Body of pancreas (tissue), 4 donors: Measurements from ENCODE around the gene CT47A1. TPM values are rescaled to one million over a fixed set of nuclear protein-coding genes. Genes with fewer than 3 reads are reported as not detected.
A peak's percentile ranks its signal among the peaks of the same experiment; 100 is the strongest.
"Not testable (repeated sequence)": the region's sequence is repeated elsewhere in the genome, so short reads cannot be mapped to it uniquely, and the experiment has no call there.

ENCODE experiments used
- ATAC-seq: fragments of 150-250 bp; one replicate; pipeline ENCODE4 v1.9.1; 2016
- DNase-seq, 4 donors: peaks; one replicate each; pipeline ENCODE4 v3.0.0-alpha.2; 2019
- H3K27ac ChIP-seq, 4 donors: fragments of 200-600 bp; sonication (generic); 1 replicate in 3 of 4; 2 replicates in 1 of 4; pipeline versions ENCODE4 v1.5.1 to v1.6.1; 2016 to 2019; ENCODE audit warnings: mild to moderate bottlenecking in 1 of 4, mixed read lengths in 1 of 4, moderate library complexity in 1 of 4
- H3K27me3 ChIP-seq, 2 donors: fragments of 200-600 bp; sonication (generic); one replicate each; pipeline ENCODE4 v1.6.0; 2016; ENCODE audit warnings: mild to moderate bottlenecking in 1 of 2
- H3K36me3 ChIP-seq, 2 donors: fragments of 200-600 bp; sonication (generic); replicated peaks in 1 of 2; 2 replicates each; pipeline ENCODE4 v1.5.1; 2016; ENCODE audit warnings: low read depth in 2 of 2; ENCODE audit not compliant: insufficient read depth in 1 of 2
- H3K4me1 ChIP-seq: fragments of 200-600 bp; sonication (generic); one replicate; pipeline ENCODE4 v1.6.0; 2016
- H3K4me3 ChIP-seq, 2 donors: fragments of 200-600 bp; sonication (generic); 1 replicate in 1 of 2; 2 replicates in 1 of 2; pipeline ENCODE4 v1.5.1; 2016 to 2019
- H3K9me3 ChIP-seq, 3 donors: fragments of 200-600 bp; sonication (generic); 1 replicate in 2 of 3; 2 replicates in 1 of 3; pipeline ENCODE4 v1.5.1; 2016
- POLR2A ChIP-seq, 3 donors: fragments of 450-650 bp; IDR thresholded peaks; one replicate each; pipeline ENCODE4 v1.6.1; 2016; ENCODE audit warnings: antibody characterized with exemption in 3 of 3, mild to moderate bottlenecking in 2 of 3
- WGBS, 2 donors: methylation state at CpG; one replicate each; pipeline ENCODE4 v1.1.5; 2017; 5-methylcytosine and 5-hydroxymethylcytosine counted together
- intact Hi-C: fragments of 100-400 bp; cut with DNase I; formaldehyde crosslinking; loops from one replicate; pipeline ENCODE4 v1.15.1; 2023
- small RNA-seq: library from RNA; depleted of rRNA; stranded (forward); fragments of <200 nt; gene quantifications from one replicate; pipeline ENCODE3, GENCODE V24; 2016
- total RNA-seq, 2 donors: library from RNA; depleted of rRNA; stranded (reverse); fragments of >200 nt; gene quantifications; one replicate each; pipeline ENCODE4 v1.1.0, GENCODE V29; 2016
- TF ChIP-seq, protein P1 (sequence below), 7 experiments: fragments of 450-650 bp in 4 of 7; fragments of 200-600 bp in 3 of 7; sonication (generic) in 3 of 7; IDR thresholded peaks; one replicate each; pipeline ENCODE4 v1.5.1; 2016 to 2019; ENCODE audit warnings: antibody characterized with exemption in 7 of 7

CT47A1 gene
- total RNA-seq, 2 donors from 2014 or later = not detected

DNA sequence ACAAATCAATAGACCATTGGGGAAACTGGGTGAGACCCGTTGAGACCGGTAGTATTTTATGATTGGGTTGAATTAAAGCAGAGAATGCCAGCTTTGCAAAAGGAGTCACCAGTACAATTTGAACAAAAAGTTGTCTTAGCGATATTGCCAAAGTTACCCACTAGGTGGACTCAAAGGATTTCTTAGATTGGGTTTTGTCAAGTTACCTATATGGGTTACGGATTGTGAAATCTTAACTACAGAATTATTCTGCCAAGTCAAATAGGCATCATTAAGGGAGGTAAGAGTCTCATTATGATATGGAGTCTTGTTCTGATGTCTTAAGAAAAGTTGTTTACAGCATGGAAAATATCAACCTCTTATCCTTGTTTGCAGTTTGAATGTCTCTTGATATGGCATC, 15.0 kb upstream of the CT47A1 start:
- intact Hi-C loops = no loop called here
- DNase-seq (no peak), ATAC-seq (no peak)
- Histone ChIP-seq H3K4me1 (no peaks in the 10 kb centered on the region), H3K9me3 (no peaks in the 10 kb centered on the region), H3K36me3 (no peaks in the 10 kb centered on the region), H3K27ac (no peak overlapping the region), H3K27me3 (no peaks in the 10 kb centered on the region), H3K4me3 (no peak overlapping the region)
- TF ChIP-seq POLR2A (IDR thresholded peaks at IDR 0.05) = no peak
- TF ChIP-seq, protein P1, sequence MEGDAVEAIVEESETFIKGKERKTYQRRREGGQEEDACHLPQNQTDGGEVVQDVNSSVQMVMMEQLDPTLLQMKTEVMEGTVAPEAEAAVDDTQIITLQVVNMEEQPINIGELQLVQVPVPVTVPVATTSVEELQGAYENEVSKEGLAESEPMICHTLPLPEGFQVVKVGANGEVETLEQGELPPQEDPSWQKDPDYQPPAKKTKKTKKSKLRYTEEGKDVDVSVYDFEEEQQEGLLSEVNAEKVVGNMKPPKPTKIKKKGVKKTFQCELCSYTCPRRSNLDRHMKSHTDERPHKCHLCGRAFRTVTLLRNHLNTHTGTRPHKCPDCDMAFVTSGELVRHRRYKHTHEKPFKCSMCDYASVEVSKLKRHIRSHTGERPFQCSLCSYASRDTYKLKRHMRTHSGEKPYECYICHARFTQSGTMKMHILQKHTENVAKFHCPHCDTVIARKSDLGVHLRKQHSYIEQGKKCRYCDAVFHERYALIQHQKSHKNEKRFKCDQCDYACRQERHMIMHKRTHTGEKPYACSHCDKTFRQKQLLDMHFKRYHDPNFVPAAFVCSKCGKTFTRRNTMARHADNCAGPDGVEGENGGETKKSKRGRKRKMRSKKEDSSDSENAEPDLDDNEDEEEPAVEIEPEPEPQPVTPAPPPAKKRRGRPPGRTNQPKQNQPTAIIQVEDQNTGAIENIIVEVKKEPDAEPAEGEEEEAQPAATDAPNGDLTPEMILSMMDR (IDR thresholded peaks at IDR 0.05) = peak in 4 of 7 experiments; percentile 11 to 34 (median 26)
- 38 to 42% methylated on average over 4 of the region's 4 CpGs for WGBS, 2 donors

DNA sequence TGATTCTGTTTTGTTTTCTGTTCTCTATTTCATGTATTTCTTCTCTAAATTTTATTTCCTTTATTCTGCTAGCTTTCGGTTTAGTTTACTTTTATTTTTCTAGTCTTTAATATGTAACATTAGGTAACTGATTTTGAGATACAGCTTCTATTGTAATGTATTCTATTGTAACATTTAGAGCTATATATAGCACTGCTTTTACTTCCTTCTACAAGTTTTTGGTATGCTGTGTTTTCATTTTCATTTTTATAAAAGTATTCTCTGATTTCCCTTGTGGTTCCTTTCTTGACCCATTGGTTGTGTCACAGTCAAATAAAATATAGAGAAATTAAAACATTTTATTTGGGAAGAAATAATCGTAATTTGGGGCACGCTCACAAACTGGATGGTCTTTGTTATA, 13.9 kb upstream of the CT47A1 start:
- no peaks in the 10 kb centered on the region for H3K27me3 ChIP-seq
- H3K4me1 ChIP-seq = no peaks in the 10 kb centered on the region
- H3K27ac ChIP-seq = no peak overlapping the region
- H3K9me3 ChIP-seq = no peaks in the 10 kb centered on the region
- no peak for ATAC-seq
- TF ChIP-seq POLR2A (IDR thresholded peaks at IDR 0.05) = no peak
- intact Hi-C loops = no loop called here
- DNase-seq = no peak
- no peak overlapping the region for H3K4me3 ChIP-seq
- H3K36me3 ChIP-seq = no peaks in the 10 kb centered on the region
- 67 to 79% methylated on average over 3 of the region's 3 CpGs for WGBS, 2 donors

DNA sequence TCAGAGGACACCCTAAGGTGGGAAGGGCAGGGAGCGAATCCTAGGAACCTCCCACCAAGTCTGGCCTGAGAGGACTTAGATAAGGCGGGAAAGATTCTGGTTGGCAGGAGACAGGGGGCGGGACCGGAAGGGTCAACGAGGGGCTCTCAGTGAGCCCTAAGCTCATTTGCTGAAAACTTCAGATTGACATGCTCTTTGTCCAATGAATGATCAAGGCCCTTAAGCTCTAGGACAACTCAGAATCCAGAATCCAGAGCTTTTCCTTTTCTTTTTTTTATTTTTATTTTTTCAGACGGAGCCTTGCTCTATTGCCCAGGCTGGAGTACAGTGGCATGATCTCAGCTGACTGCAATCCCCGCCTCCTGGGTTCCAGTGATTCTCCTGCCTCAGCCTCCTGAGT, 29.1 kb downstream of the CT47A1 start, which contains the start of gene CT47A7:
CT47A7 (minus strand) TSS at position 101 of the 400 bp plus-strand sequence. CDS start 255 bp downstream, outside the sequence.
- DNase-seq, H3K4me3 ChIP-seq, H3K27me3 ChIP-seq, H3K4me1 ChIP-seq, intact Hi-C loops, H3K36me3 ChIP-seq, ATAC-seq, H3K27ac ChIP-seq, H3K9me3 ChIP-seq: not testable (repeated sequence)
- WGBS, 2 donors = no CpG with 5 or more reads among the region's 7 CpGs

Small RNAs within 50 kb of the gene (small RNA-seq; reads per million reads assigned to genes)
- gene AL670379.1 (not detected), gene AL670379.10 (not detected), gene AL670379.11 (not detected), gene AL670379.12 (not detected), gene AL670379.2 (not detected), gene AL670379.3 (not detected), gene AL670379.4 (not detected), gene AL670379.5 (not detected), gene AL670379.6 (not detected), gene AL670379.7 (not detected), gene AL670379.8 (not detected), gene AL670379.9 (not detected)

Other genes starting within 250 kb of the CT47A1 start
- not detected for gene CT47B1, start 109.9 kb downstream of the CT47A1 start, total RNA-seq
- not detected for gene CT47A11, start 48.6 kb downstream of the CT47A1 start, total RNA-seq
- gene CT47A10, start 43.7 kb downstream of the CT47A1 start, total RNA-seq = not detected
- not detected for gene CT47A9, start 38.9 kb downstream of the CT47A1 start, total RNA-seq
- not detected for gene CT47A8, start 34.0 kb downstream of the CT47A1 start, total RNA-seq
- gene CT47A7, start 29.2 kb downstream of the CT47A1 start, total RNA-seq = not detected
- gene CT47A6, start 24.3 kb downstream of the CT47A1 start, total RNA-seq = not detected
- not detected for gene CT47A5, start 19.4 kb downstream of the CT47A1 start, total RNA-seq
- gene CT47A4, start 14.6 kb downstream of the CT47A1 start, total RNA-seq = not detected
- not detected for gene CT47A3, start 9.7 kb downstream of the CT47A1 start, total RNA-seq
- gene CT47A2, start 4.8 kb downstream of the CT47A1 start, total RNA-seq = not detected
- gene GLUD2, start 61.9 kb upstream of the CT47A1 start, total RNA-seq = 1 to 10 TPM; 3.1 to 4.0 TPM